OCI-M1 (cell line): Measurements from ENCODE around the gene NAB2.
"Not testable (repeated sequence)": the region's sequence is repeated elsewhere in the genome, so short reads cannot be mapped to it uniquely, and the experiment has no call there.

Experiments used
- DNase-seq: peaks from one replicate; lab custom pipeline; 2025; lab: John Stamatoyannopoulos, UW

NAB2 gene

GRCh38 chr12:57110104-57111030 lies 21.5 kb downstream of the NAB2 start:
- DNase-seq, result peak; percentile 93

- peak; percentile 90 for DNase-seq
Measured at GRCh38 chr12:57111031-57111734, 22.3 kb downstream of the NAB2 start, which contains the start of gene STAT6. TSS of gene STAT6 (minus strand) at chr12:57111362. CDS start at chr12:57108278, 3,084 bp downstream.

- DNase-seq, result no peak
Measured at GRCh38 chr12:57112492-57113294, 23.8 kb downstream of the NAB2 start.

- DNase-seq, result no peak
Measured at GRCh38 chr12:57116580-57117281, 27.8 kb downstream of the NAB2 start.

GRCh38 chr12:57118711-57119271 lies 29.9 kb downstream of the NAB2 start:
- DNase-seq, result peak; percentile 67

GRCh38 chr12:57119294-57120085 lies 30.6 kb downstream of the NAB2 start:
- DNase-seq, result no peak

- not testable (repeated sequence) for DNase-seq
Measured at GRCh38 chr12:57120718-57121117, 31.8 kb downstream of the NAB2 start.

- no peak for DNase-seq
Measured at GRCh38 chr12:57123813-57124212, 34.9 kb downstream of the NAB2 start.

GRCh38 chr12:57124261-57124877 lies 35.5 kb downstream of the NAB2 start:
- DNase-seq, result peak; percentile 85

- no peak for DNase-seq
Measured at GRCh38 chr12:57126061-57126460, 37.1 kb downstream of the NAB2 start.

- peak; percentile 24 for DNase-seq
Measured at GRCh38 chr12:57126561-57126960, 37.6 kb downstream of the NAB2 start.

- peak; percentile 64 for DNase-seq
Measured at GRCh38 chr12:57127101-57127725, 38.3 kb downstream of the NAB2 start.

- no peak for DNase-seq
Measured at GRCh38 chr12:57127726-57128518, 39.0 kb downstream of the NAB2 start, which contains the start of gene LRP1. TSS of gene LRP1 (plus strand) at chr12:57128483. CDS start at chr12:57128965, 482 bp downstream.

- DNase-seq, result no peak
Measured at GRCh38 chr12:57128519-57129247, 39.8 kb downstream of the NAB2 start.

GRCh38 chr12:57129321-57129842 lies 40.5 kb downstream of the NAB2 start:
- no peak for DNase-seq

GRCh38 chr12:57129889-57130288 lies 41.0 kb downstream of the NAB2 start:
- no peak for DNase-seq

- DNase-seq, result no peak
Measured at GRCh38 chr12:57130941-57131340, 42.0 kb downstream of the NAB2 start.
